ENCODE results near the gene ETFB.

The ETFB gene

GRCh38 chr19:51297406-51297805 lies 68.8 kb downstream of the ETFB start:
- Histone ChIP-seq H3K9me3 (ENCODE audit: control insufficient read depth, insufficient read depth, low read length) (no peaks in the 10 kb centered on the region), H3K36me3 (ENCODE audit: control insufficient read depth, low read length) (no peaks in the 10 kb centered on the region), H3K27me3 (ENCODE audit: control insufficient read depth, low read length) (no peaks in the 10 kb centered on the region), H3K4me2 (ENCODE audit: low read length) (no peak overlapping the region), H3K4me3 (ENCODE audit: low read length) (no peak overlapping the region), H3K9me2 (replicated peaks; ENCODE audit: control insufficient read depth, low read length) (no peaks in the 10 kb centered on the region), H4K20me1 (ENCODE audit: control insufficient read depth, insufficient read depth, low read depth, low read length) (no peaks in the 10 kb centered on the region), H3K27ac (ENCODE audit: low read depth, low read length) (no peak overlapping the region), H3F3A (ENCODE audit: control insufficient read depth, insufficient read depth) (no peaks in the 10 kb centered on the region), H3K79me2 (ENCODE audit: control insufficient read depth, low read length) (no peaks in the 10 kb centered on the region), H3K4me1 (ENCODE audit: control insufficient read depth, low read length) (no peaks in the 10 kb centered on the region)
- no peak for TF ChIP-seq CTCF (IDR thresholded peaks at IDR 0.05; ENCODE audit: low read depth, low read length, poor library complexity, severe bottlenecking)
- no peak for TF ChIP-seq EZH2phosphoT487 (IDR thresholded peaks at IDR 0.05; ENCODE audit: borderline replicate concordance, low read length)

- Histone ChIP-seq H3K4me2 (ENCODE audit: low read length) (no peak overlapping the region), H3K4me3 (ENCODE audit: low read length) (no peak overlapping the region), H3K4me1 (ENCODE audit: control insufficient read depth, low read length) (no peaks in the 10 kb centered on the region), H3K36me3 (ENCODE audit: control insufficient read depth, low read length) (no peaks in the 10 kb centered on the region), H3F3A (ENCODE audit: control insufficient read depth, insufficient read depth) (no peaks in the 10 kb centered on the region), H3K27ac (ENCODE audit: low read depth, low read length) (no peak overlapping the region), H3K9me3 (ENCODE audit: control insufficient read depth, insufficient read depth, low read length) (no peaks in the 10 kb centered on the region), H3K9me2 (replicated peaks; ENCODE audit: control insufficient read depth, low read length) (no peaks in the 10 kb centered on the region), H4K20me1 (ENCODE audit: control insufficient read depth, insufficient read depth, low read depth, low read length) (no peaks in the 10 kb centered on the region), H3K79me2 (ENCODE audit: control insufficient read depth, low read length) (no peaks in the 10 kb centered on the region), H3K27me3 (ENCODE audit: control insufficient read depth, low read length) (no peaks in the 10 kb centered on the region; the same call in 1 of the 2 replicates)
- TF ChIP-seq CTCF (IDR thresholded peaks at IDR 0.05; ENCODE audit: low read depth, low read length, poor library complexity, severe bottlenecking) (no peak), EZH2phosphoT487 (IDR thresholded peaks at IDR 0.05; ENCODE audit: borderline replicate concordance, low read length) (no peak)
Observed at GRCh38 chr19:51296336-51297093, 69.7 kb downstream of the ETFB start.

- no peaks in the 10 kb centered on the region for H3K9me2 ChIP-seq (replicated peaks; ENCODE audit: control insufficient read depth, low read length)
- TF ChIP-seq CTCF (IDR thresholded peaks at IDR 0.05; ENCODE audit: low read depth, low read length, poor library complexity, severe bottlenecking) (no peak), EZH2phosphoT487 (IDR thresholded peaks at IDR 0.05; ENCODE audit: borderline replicate concordance, low read length) (no peak)
- no peaks in the 10 kb centered on the region; the same call in 1 of the 2 replicates for H3K27me3 ChIP-seq (ENCODE audit: control insufficient read depth, low read length)
- no peaks in the 10 kb centered on the region for H3K36me3 ChIP-seq (ENCODE audit: control insufficient read depth, low read length)
- no peaks in the 10 kb centered on the region for H3K4me1 ChIP-seq (ENCODE audit: control insufficient read depth, low read length)
- H3K4me2 ChIP-seq (ENCODE audit: low read length) = no peak overlapping the region
- no peaks in the 10 kb centered on the region for H3F3A ChIP-seq (ENCODE audit: control insufficient read depth, insufficient read depth)
- H3K4me3 ChIP-seq (ENCODE audit: low read length) = no peak overlapping the region
- H3K27ac ChIP-seq (ENCODE audit: low read depth, low read length) = no peak overlapping the region
- no peaks in the 10 kb centered on the region for H3K79me2 ChIP-seq (ENCODE audit: control insufficient read depth, low read length)
- no peaks in the 10 kb centered on the region for H3K9me3 ChIP-seq (ENCODE audit: control insufficient read depth, insufficient read depth, low read length)
- H4K20me1 ChIP-seq (ENCODE audit: control insufficient read depth, insufficient read depth, low read depth, low read length) = no peaks in the 10 kb centered on the region
Observed at GRCh38 chr19:51295382-51296126, 70.6 kb downstream of the ETFB start.
